Muscle of leg (tissue), 11 donors: ENCODE data around the gene ZP2. TPM values are rescaled to one million over a fixed set of nuclear protein-coding genes. Genes with fewer than 3 reads are reported as not detected.
"Not testable (repeated sequence)": the region's sequence is repeated elsewhere in the genome, so short reads cannot be mapped to it uniquely, and the experiment has no call there.

ENCODE experiments used
- DNase-seq: peaks from one replicate; pipeline ENCODE4 v3.0.0; 2013
- H3K27ac ChIP-seq: one replicate; pipeline ENCODE4 v1.5.1; 2013; ENCODE audit warnings: mild to moderate bottlenecking, low read length, control low read depth
- H3K27me3 ChIP-seq: one replicate; pipeline ENCODE4 v1.6.1; 2013; ENCODE audit warnings: low read length; ENCODE audit not compliant: control insufficient read depth, insufficient read depth
- H3K36me3 ChIP-seq: one replicate; pipeline ENCODE4 v1.6.1; 2013; ENCODE audit warnings: low read length; ENCODE audit not compliant: control insufficient read depth, insufficient read depth
- H3K4me1 ChIP-seq: one replicate; pipeline ENCODE4 v1.6.1; 2013; ENCODE audit warnings: low read length; ENCODE audit not compliant: control insufficient read depth, insufficient read depth
- H3K4me3 ChIP-seq: one replicate; pipeline ENCODE4 v1.5.1; 2013; ENCODE audit warnings: low read length, control low read depth
- H3K9me3 ChIP-seq: replicated peaks from 2 replicates; pipeline ENCODE4 v1.6.1; 2013; ENCODE audit warnings: low read depth, low read length; ENCODE audit not compliant: control insufficient read depth
- WGBS: methylation state at CpG from one replicate; pipeline ENCODE4 v1.1.5; 2013; ENCODE audit warnings: missing lambda C conversion rate; ENCODE audit not compliant: insufficient coverage; 5-methylcytosine and 5-hydroxymethylcytosine counted together
- polyA plus RNA-seq, 8 donors: library from polyadenylated mRNA; unstranded; fragments of 120-200 nt; gene quantifications; one replicate each; pipeline versions ENCODE4 v1.2.1 to v1.2.3, GENCODE V29; 2013; ENCODE audit warnings: inconsistent platforms in 1 of 8, low replicate concordance in 1 of 8; ENCODE audit not compliant: insufficient read length in 8 of 8, insufficient read depth in 1 of 8
- total RNA-seq: library from RNA; stranded (reverse); fragments of 120-200 nt; gene quantifications from one replicate; pipeline ENCODE4 v1.2.4, GENCODE V29; 2013

Gene ZP2
- total and polyA plus RNA-seq, 9 donors = 0.07 to 0.43 (median 0.31) TPM

- not testable (repeated sequence) for H3K9me3 ChIP-seq, H3K36me3 ChIP-seq, H3K4me1 ChIP-seq, DNase-seq, H3K27me3 ChIP-seq, H3K4me3 ChIP-seq, H3K27ac ChIP-seq
- WGBS = 93% methylated on average over 3 of the region's 8 CpGs
These were observed 16.0 kb downstream of the ZP2 start for GRCh38 chr16:21195330-21195729.

GRCh38 chr16:21194771-21195301 is 16.5 kb downstream of the ZP2 start:
- no peaks in the 10 kb centered on the region for H3K36me3 ChIP-seq
- 14% methylated on average over 3 of the region's 6 CpGs for WGBS
- peak; percentile 51 for DNase-seq

GRCh38 chr16:21192991-21193390 is 18.4 kb downstream of the ZP2 start:
- DNase-seq = no peak
- H3K27me3 ChIP-seq = peaks cover 7% of the 10 kb centered on the region
- peaks cover 4% of the 10 kb centered on the region for H3K9me3 ChIP-seq
- WGBS = no CpG with 5 or more reads among the region's 1 CpG
- H3K4me3 ChIP-seq = no peak overlapping the region
- peaks cover 3% of the 10 kb centered on the region for H3K4me1 ChIP-seq
- H3K27ac ChIP-seq = no peak overlapping the region
- H3K36me3 ChIP-seq = no peaks in the 10 kb centered on the region

More at GRCh38 chr16:21194771-21195301, 16.5 kb downstream of the ZP2 start:
- Histone ChIP-seq H3K4me3 (no peak overlapping the region), H3K27me3 (peaks cover 3% of the 10 kb centered on the region), H3K27ac (no peak overlapping the region), H3K4me1 (peaks cover 3% of the 10 kb centered on the region), H3K9me3 (peaks cover 4% of the 10 kb centered on the region)

- no peak overlapping the region for H3K27ac ChIP-seq
- H3K4me1 ChIP-seq = peaks cover 3% of the 10 kb centered on the region
- no peak for DNase-seq
- peaks cover 4% of the 10 kb centered on the region for H3K27me3 ChIP-seq
- peaks cover 4% of the 10 kb centered on the region for H3K9me3 ChIP-seq
- H3K36me3 ChIP-seq = no peaks in the 10 kb centered on the region
- no peak overlapping the region for H3K4me3 ChIP-seq
These were observed 20.8 kb downstream of the ZP2 start for GRCh38 chr16:21190599-21190998.

- H3K4me1 ChIP-seq = peaks cover 3% of the 10 kb centered on the region
- whole genome bisulfite sequencing = no CpG with 5 or more reads among the region's 4 CpGs
These were observed 21.4 kb downstream of the ZP2 start for GRCh38 chr16:21190013-21190412.

GRCh38 chr16:21189311-21189710 is 22.1 kb downstream of the ZP2 start:
- H3K9me3 ChIP-seq = peaks cover 4% of the 10 kb centered on the region
- H3K36me3 ChIP-seq = no peaks in the 10 kb centered on the region
- no peaks in the 10 kb centered on the region for H3K4me1 ChIP-seq
- H3K27ac ChIP-seq = no peak overlapping the region
- WGBS = 83% methylated on average over 2 of the region's 5 CpGs
- H3K4me3 ChIP-seq = no peak overlapping the region
- H3K27me3 ChIP-seq = peaks cover 4% of the 10 kb centered on the region
- no peak for DNase-seq

More at GRCh38 chr16:21190013-21190412, 21.4 kb downstream of the ZP2 start:
- Histone ChIP-seq H3K36me3 (no peaks in the 10 kb centered on the region), H3K27me3 (peaks cover 4% of the 10 kb centered on the region), H3K27ac (no peak overlapping the region), H3K4me3 (no peak overlapping the region), H3K9me3 (peaks cover 4% of the 10 kb centered on the region)
- no peak for DNase-seq

- Histone ChIP-seq H3K27me3 (peaks cover 4% of the 10 kb centered on the region), H3K36me3 (peaks cover 8% of the 10 kb centered on the region), H3K4me1 (no peaks in the 10 kb centered on the region), H3K4me3 (no peak overlapping the region), H3K9me3 (no peaks in the 10 kb centered on the region), H3K27ac (no peak overlapping the region)
- 38% methylated on average over 1 of the region's 4 CpGs for WGBS
- DNase-seq = no peak
These were observed 25.1 kb downstream of the ZP2 start for GRCh38 chr16:21186326-21186691.

GRCh38 chr16:21185659-21186325 is 25.6 kb downstream of the ZP2 start:
- DNase-seq = no peak
- WGBS = 73% methylated on average over 4 of the region's 12 CpGs
- H3K4me3 ChIP-seq = no peak overlapping the region
- no peaks in the 10 kb centered on the region for H3K9me3 ChIP-seq
- peaks cover 13% of the 10 kb centered on the region for H3K36me3 ChIP-seq
- no peaks in the 10 kb centered on the region for H3K4me1 ChIP-seq
- no peak overlapping the region for H3K27ac ChIP-seq
- H3K27me3 ChIP-seq = peaks cover 4% of the 10 kb centered on the region

- peaks cover 16% of the 10 kb centered on the region for H3K36me3 ChIP-seq
- no peaks in the 10 kb centered on the region for H3K9me3 ChIP-seq
- no peak overlapping the region for H3K27ac ChIP-seq
- 83% methylated on average over 1 of the region's 3 CpGs for WGBS
- no peak for DNase-seq
- H3K4me1 ChIP-seq = no peaks in the 10 kb centered on the region
- peaks cover 4% of the 10 kb centered on the region for H3K27me3 ChIP-seq
- H3K4me3 ChIP-seq = no peak overlapping the region
These were observed 26.5 kb downstream of the ZP2 start for GRCh38 chr16:21184834-21185233.

- no peaks in the 10 kb centered on the region for H3K4me1 ChIP-seq
- H3K36me3 ChIP-seq = peaks cover 22% of the 10 kb centered on the region
- H3K27me3 ChIP-seq = peaks cover 2% of the 10 kb centered on the region
- DNase-seq = no peak
- H3K9me3 ChIP-seq = no peaks in the 10 kb centered on the region
- no peak overlapping the region for H3K4me3 ChIP-seq
- H3K27ac ChIP-seq = no peak overlapping the region
- WGBS = no CpG with 5 or more reads among the region's 3 CpGs
These were observed 27.4 kb downstream of the ZP2 start for GRCh38 chr16:21183995-21184394.

GRCh38 chr16:21179983-21180365 is 31.4 kb downstream of the ZP2 start:
- H3K9me3 ChIP-seq = no peaks in the 10 kb centered on the region
- no peaks in the 10 kb centered on the region for H3K27me3 ChIP-seq
- no peak for DNase-seq
- no peaks in the 10 kb centered on the region for H3K4me1 ChIP-seq
- H3K27ac ChIP-seq = no peak overlapping the region
- WGBS = no CpG with 5 or more reads among the region's 3 CpGs
- H3K36me3 ChIP-seq = peaks cover 22% of the 10 kb centered on the region
- H3K4me3 ChIP-seq = no peak overlapping the region
